GM23248 (cell line): ENCODE measurements around the gene ARHGAP4. TPM values are rescaled to one million over a fixed set of nuclear protein-coding genes. Genes with fewer than 3 reads are reported as not detected.

ENCODE experiments used
- DNase-seq: peaks from one replicate; pipeline ENCODE4 v3.0.0-alpha.2; 2015
- H2AFZ ChIP-seq: fragments of 200-600 bp; sonication (generic); 2 replicates; pipeline ENCODE4 v1.6.1; 2016; ENCODE audit warnings: antibody characterized with exemption
- H3F3A ChIP-seq: fragments of 200-600 bp; sonication (generic); 2 replicates; pipeline ENCODE4 v1.6.1; 2016; ENCODE audit warnings: mild to moderate bottlenecking, antibody characterized with exemption, mixed run types; ENCODE audit not compliant: insufficient read depth
- H3K27ac ChIP-seq: fragments of 200-600 bp; sonication (generic); 2 replicates; pipeline ENCODE4 v1.5.1; 2016; ENCODE audit warnings: mild to moderate bottlenecking
- H3K27me3 ChIP-seq: fragments of 200-600 bp; sonication (generic); replicated peaks from 2 replicates; pipeline ENCODE4 v1.6.1; 2016; ENCODE audit warnings: mild to moderate bottlenecking; ENCODE audit not compliant: insufficient read depth
- H3K36me3 ChIP-seq: fragments of 200-600 bp; sonication (generic); 2 replicates; pipeline ENCODE4 v1.6.1; 2016; ENCODE audit warnings: low read depth, mild to moderate bottlenecking
- H3K4me1 ChIP-seq: fragments of 200-600 bp; sonication (generic); 2 replicates; pipeline ENCODE4 v1.6.1; 2016; ENCODE audit warnings: mild to moderate bottlenecking; ENCODE audit not compliant: insufficient read depth
- H3K4me2 ChIP-seq: fragments of 200-600 bp; sonication (generic); one replicate; pipeline ENCODE4 v1.6.1; 2016; ENCODE audit warnings: mild to moderate bottlenecking; ENCODE audit not compliant: unreplicated experiment
- H3K4me3 ChIP-seq: fragments of 200-600 bp; sonication (generic); 2 replicates; pipeline ENCODE4 v1.5.1; 2016; ENCODE audit warnings: mild to moderate bottlenecking
- H3K79me2 ChIP-seq: fragments of 200-600 bp; sonication (generic); 2 replicates; pipeline ENCODE4 v1.6.1; 2016; ENCODE audit warnings: mild to moderate bottlenecking; ENCODE audit not compliant: insufficient read depth
- H3K9ac ChIP-seq: fragments of 200-600 bp; sonication (generic); 2 replicates; pipeline ENCODE4 v1.6.1; 2016; ENCODE audit warnings: mild to moderate bottlenecking
- H3K9me2 ChIP-seq: fragments of 200-600 bp; sonication (generic); 2 replicates; pipeline ENCODE4 v1.6.1; 2016; ENCODE audit warnings: mixed run types, mild to moderate bottlenecking, moderate library complexity; ENCODE audit not compliant: insufficient read depth
- H3K9me3 ChIP-seq: fragments of 200-600 bp; sonication (generic); one replicate; pipeline ENCODE4 v1.6.1; 2017; ENCODE audit warnings: low read depth
- H4K20me1 ChIP-seq: fragments of 200-600 bp; sonication (generic); 2 replicates; pipeline ENCODE4 v1.6.0; 2016; ENCODE audit not compliant: insufficient read depth
- EZH2 ChIP-seq: fragments of 200-600 bp; sonication (generic); IDR thresholded peaks from 2 replicates; pipeline ENCODE4 v1.6.1; 2018; ENCODE audit warnings: antibody characterized with exemption, mild to moderate bottlenecking; ENCODE audit not compliant: insufficient read depth, poor library complexity, severe bottlenecking
- EZH2phosphoT487 ChIP-seq: fragments of 200-600 bp; sonication (generic); IDR thresholded peaks from 2 replicates; pipeline ENCODE4 v1.6.1; 2018; ENCODE audit warnings: antibody characterized with exemption, moderate library complexity, mild to moderate bottlenecking, low read depth; ENCODE audit not compliant: insufficient read depth
- WGBS, 2 experiments: methylation state at CpG; one replicate each; pipeline ENCODE4 v1.1.6; 2015 to 2017; ENCODE audit warnings: low lambda C conversion rate in 2 of 2, low coverage in 1 of 2; ENCODE audit errors: missing lambda C conversion rate in 2 of 2; 5-methylcytosine and 5-hydroxymethylcytosine counted together
- in situ Hi-C: fragments of 300-500 bp; cut with MboI; formaldehyde crosslinking; loops from 2 replicates; pipeline ENCODE4 v1.15.0; 2020
- polyA plus RNA-seq: library from polyadenylated mRNA; unstranded; fragments of >200 nt; fragmentation: Nextera tagmentation; extraction: Ambion mirVana; gene quantifications from 2 replicates; pipeline ENCODE4 v1.2.1, GENCODE V29; 2016
- total RNA-seq: library from RNA; depleted of rRNA; stranded (reverse); fragments of >200 nt; shearing (Covaris generic); gene quantifications from 2 replicates; pipeline ENCODE4 v1.2.3, GENCODE V29; 2014

Gene ARHGAP4
- total and polyA plus RNA-seq, 2 experiments from 2014 or later = 0.45 to 2.8 TPM

GRCh38 chrX:153944140-153944799 is 18.2 kb upstream of the ARHGAP4 start, which contains the start of gene RENBP:
Gene RENBP (minus strand): TSS chrX:153944643. CDS start chrX:153944610, 33 bp downstream.
- H2AFZ ChIP-seq = no peak within 1 kb of the TSS
- WGBS, 2 experiments = 8 to 24% methylated on average over 8 to 9 of the region's 31 CpGs
- no peaks in the 10 kb centered on the region; the same call in 1 of the 2 replicates for H3K36me3 ChIP-seq
- H3K27me3 ChIP-seq = no peaks in the 10 kb centered on the region
- no peak within 1 kb of the TSS for H3K4me2 ChIP-seq
- no peaks in the 10 kb centered on the region for H4K20me1 ChIP-seq
- no peaks in the 10 kb centered on the region for H3F3A ChIP-seq
- no peak within 1 kb of the TSS for H3K9ac ChIP-seq
- no peak within 1 kb of the TSS for H3K4me3 ChIP-seq
- no peaks in the 10 kb centered on the region for H3K4me1 ChIP-seq
- no peak for TF ChIP-seq EZH2phosphoT487
- no peak for TF ChIP-seq EZH2
- DNase-seq = no peak
- no peaks in the 10 kb centered on the region for H3K79me2 ChIP-seq
- no peaks in the 10 kb centered on the region for H3K9me3 ChIP-seq
- in situ Hi-C loops = no loop called here
- no peaks in the 10 kb centered on the region for H3K9me2 ChIP-seq
- no peak within 1 kb of the TSS for H3K27ac ChIP-seq

- Histone ChIP-seq H3K4me3 (no peak overlapping the region), H3K4me1 (no peaks in the 10 kb centered on the region), H3K9me3 (no peaks in the 10 kb centered on the region), H3K9ac (no peak overlapping the region), H3K79me2 (no peaks in the 10 kb centered on the region), H3K36me3 (no peaks in the 10 kb centered on the region), H3F3A (no peaks in the 10 kb centered on the region), H3K27me3 (no peaks in the 10 kb centered on the region), H3K27ac (no peak overlapping the region), H3K4me2 (no peak overlapping the region), H2AFZ (no peak overlapping the region), H3K9me2 (no peaks in the 10 kb centered on the region), H4K20me1 (no peaks in the 10 kb centered on the region)
- DNase-seq = no peak
- no peak for TF ChIP-seq EZH2phosphoT487
- no peak for TF ChIP-seq EZH2
- WGBS, 2 experiments = 69 to 76% methylated on average over 7 to 21 of the region's 23 CpGs
- in situ Hi-C loops = no loop called here
These were observed 15.5 kb upstream of the ARHGAP4 start for GRCh38 chrX:153941336-153942252.

GRCh38 chrX:153939573-153939972 is 13.5 kb upstream of the ARHGAP4 start:
- H3K79me2 ChIP-seq = peaks cover 2% of the 10 kb centered on the region
- 68 to 76% methylated on average over 4 to 6 of the region's 7 CpGs for WGBS, 2 experiments

GRCh38 chrX:153938226-153938786 is 12.2 kb upstream of the ARHGAP4 start:
- no peaks in the 10 kb centered on the region for H3F3A ChIP-seq
- in situ Hi-C loops = loop anchor here (10.0 kb wide), 1 partner anchor 184 kb away; no protein-coding TSS in a partner anchor
- H3K9ac ChIP-seq = no peak overlapping the region
- H3K9me2 ChIP-seq = no peaks in the 10 kb centered on the region
- TF ChIP-seq EZH2 (no peak), EZH2phosphoT487 (no peak)
- H2AFZ ChIP-seq = no peak overlapping the region
- H3K79me2 ChIP-seq = peaks cover 14% of the 10 kb centered on the region
- 83 to 96% methylated on average over 8 to 10 of the region's 10 CpGs for WGBS, 2 experiments
- H3K4me1 ChIP-seq = no peaks in the 10 kb centered on the region
- no peaks in the 10 kb centered on the region for H3K27me3 ChIP-seq
- H3K27ac ChIP-seq = no peak overlapping the region
- no peaks in the 10 kb centered on the region for H4K20me1 ChIP-seq
- H3K4me2 ChIP-seq = no peak overlapping the region
- H3K36me3 ChIP-seq = no peaks in the 10 kb centered on the region
- no peak for DNase-seq
- no peak overlapping the region for H3K4me3 ChIP-seq
- H3K9me3 ChIP-seq = no peaks in the 10 kb centered on the region

More at GRCh38 chrX:153939573-153939972, 13.5 kb upstream of the ARHGAP4 start:
- in situ Hi-C loops = loop anchor here (10.0 kb wide), 1 partner anchor 185 kb away; no protein-coding TSS in a partner anchor
- H3F3A ChIP-seq = no peaks in the 10 kb centered on the region
- no peak overlapping the region for H3K4me2 ChIP-seq
- no peak overlapping the region for H3K9ac ChIP-seq
- no peaks in the 10 kb centered on the region for H3K4me1 ChIP-seq
- TF ChIP-seq EZH2phosphoT487 (no peak), EZH2 (no peak)
- H3K9me3 ChIP-seq = no peaks in the 10 kb centered on the region
- H3K9me2 ChIP-seq = no peaks in the 10 kb centered on the region
- no peaks in the 10 kb centered on the region for H4K20me1 ChIP-seq
- no peaks in the 10 kb centered on the region for H3K36me3 ChIP-seq
- no peak overlapping the region for H3K4me3 ChIP-seq
- DNase-seq = no peak
- H3K27me3 ChIP-seq = no peaks in the 10 kb centered on the region
- H2AFZ ChIP-seq = no peak overlapping the region
- H3K27ac ChIP-seq = no peak overlapping the region
